GM18511 (cell line): Measurements from ENCODE around the gene STRIP2.
"Not testable (repeated sequence)": the region's sequence is repeated elsewhere in the genome, so short reads cannot be mapped to it uniquely, and the experiment has no call there.

Experiments used
- ATAC-seq: cut with Tn5 transposase; IDR thresholded peaks from one replicate; pipeline ENCODE4 v1.9.1; 2021; ENCODE audit warnings: mild to moderate bottlenecking, moderate library complexity; ENCODE audit not compliant: unreplicated experiment

Gene STRIP2

DNA sequence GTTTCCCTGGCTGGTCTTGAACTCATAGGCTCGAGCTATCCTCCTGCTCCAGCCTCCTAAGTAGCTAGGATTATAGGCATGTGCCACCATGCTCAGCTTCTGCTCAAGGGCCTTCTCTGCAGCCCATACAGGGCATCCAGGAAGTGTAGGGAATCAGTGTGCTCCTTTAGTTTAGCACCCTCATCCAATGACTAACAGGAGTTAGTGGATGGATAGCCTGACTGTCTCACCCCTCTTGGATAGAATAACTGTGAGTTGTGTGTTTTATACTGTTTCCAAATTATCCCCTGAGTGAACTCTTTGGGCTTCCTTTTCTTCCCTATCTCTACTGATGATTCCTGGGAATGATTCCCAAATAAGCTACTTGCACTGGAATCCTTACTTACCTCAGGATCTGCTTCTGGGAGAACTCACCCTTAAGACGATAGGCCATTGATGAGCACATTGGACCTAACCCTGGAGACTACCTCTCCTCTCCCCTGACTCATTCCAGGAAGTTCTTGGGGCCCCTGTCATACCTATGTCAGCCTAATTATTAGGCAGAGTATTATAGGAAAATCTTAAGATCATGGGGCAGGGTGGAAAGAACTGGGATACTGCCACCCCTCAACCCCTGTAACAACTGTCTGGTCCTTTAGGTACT is 18.5 kb downstream of the STRIP2 start:
- ATAC-seq = no peak

DNA sequence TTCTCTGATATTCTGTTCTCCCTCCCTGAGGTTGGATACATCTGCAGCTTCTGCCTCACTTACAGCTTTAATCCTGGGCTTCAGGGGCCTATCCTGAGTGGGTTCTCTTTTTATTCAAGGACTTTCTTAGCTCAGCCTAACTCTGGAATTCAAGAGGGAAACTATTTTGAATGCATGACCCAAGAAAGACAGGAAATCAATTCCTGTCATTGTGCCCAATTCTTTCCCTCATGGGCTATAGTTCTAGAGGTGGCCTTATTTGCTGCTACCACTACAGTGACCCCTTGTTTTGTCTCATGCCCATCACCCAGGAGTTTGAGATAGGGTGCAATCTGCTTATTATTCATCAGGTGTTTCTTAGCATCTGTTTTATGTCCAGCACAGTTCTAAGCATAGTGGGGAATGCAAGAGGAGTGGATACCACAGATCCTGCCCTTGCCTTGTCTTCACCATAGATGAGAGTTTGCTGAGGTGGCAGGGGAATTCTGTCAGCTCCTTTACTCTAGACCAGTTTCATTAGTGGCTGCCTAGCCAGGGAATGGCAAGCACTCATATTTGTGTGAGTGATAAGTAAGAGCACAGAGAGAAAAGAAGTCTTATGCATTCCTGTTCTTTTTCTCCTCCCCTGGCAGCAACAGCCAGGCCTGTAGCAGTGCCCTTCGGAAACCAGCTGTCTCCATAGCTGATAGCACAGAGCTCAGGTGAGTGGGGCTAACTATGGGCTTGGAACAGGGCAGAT is 19.4 kb downstream of the STRIP2 start:
- ATAC-seq = no peak

DNA sequence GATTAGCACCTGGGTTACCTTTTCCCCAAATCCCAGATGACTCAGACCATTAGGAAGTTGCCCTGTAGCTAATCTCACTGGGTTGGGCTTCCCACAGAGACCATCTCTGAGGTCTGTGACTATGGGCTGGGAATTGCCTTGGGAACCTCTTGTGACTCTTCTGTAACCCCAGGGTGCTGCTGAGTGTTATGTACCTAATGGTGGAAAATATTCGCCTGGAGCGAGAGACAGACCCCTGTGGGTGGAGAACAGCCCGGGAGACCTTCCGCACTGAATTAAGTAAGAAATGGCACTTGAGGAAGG is 20.0 kb downstream of the STRIP2 start:
- no peak for ATAC-seq

DNA sequence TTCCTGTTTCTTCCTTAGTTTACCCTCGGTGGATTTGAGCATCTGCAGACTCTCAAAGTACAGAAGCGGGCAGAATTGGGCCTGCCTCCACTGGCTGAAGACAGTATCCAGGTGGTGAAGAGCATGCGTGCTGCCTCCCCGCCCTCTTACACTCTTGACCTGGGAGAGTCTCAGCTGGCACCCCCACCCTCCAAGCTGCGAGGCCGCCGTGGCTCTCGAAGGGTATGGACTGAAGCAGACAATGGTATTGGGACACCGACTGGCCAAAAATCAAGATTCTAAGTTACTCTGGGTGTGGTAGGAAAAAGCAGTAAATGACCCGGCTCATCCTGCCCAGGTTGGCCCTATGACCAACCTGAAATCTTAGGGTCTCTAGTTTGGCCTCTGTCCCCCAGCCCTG is 22.2 kb downstream of the STRIP2 start:
- ATAC-seq = no peak

DNA sequence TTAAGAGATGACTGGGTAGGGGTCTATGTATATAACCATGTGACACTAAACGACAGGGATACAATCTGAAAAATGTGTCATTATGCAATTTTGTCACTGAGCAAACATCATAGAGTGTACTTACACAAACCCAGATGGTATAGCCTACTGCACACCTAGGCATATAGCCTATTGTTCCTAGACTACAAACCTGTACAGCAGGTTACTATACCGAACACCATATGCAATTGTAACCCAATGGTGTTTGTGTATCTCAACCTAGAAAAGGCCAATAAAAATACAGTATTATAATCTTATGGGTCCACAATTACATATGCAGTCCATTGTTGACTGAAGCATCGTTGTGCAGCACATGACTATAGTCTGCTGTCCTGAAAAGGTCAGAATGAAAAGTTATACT is 22.9 kb downstream of the STRIP2 start:
- ATAC-seq = no peak

DNA sequence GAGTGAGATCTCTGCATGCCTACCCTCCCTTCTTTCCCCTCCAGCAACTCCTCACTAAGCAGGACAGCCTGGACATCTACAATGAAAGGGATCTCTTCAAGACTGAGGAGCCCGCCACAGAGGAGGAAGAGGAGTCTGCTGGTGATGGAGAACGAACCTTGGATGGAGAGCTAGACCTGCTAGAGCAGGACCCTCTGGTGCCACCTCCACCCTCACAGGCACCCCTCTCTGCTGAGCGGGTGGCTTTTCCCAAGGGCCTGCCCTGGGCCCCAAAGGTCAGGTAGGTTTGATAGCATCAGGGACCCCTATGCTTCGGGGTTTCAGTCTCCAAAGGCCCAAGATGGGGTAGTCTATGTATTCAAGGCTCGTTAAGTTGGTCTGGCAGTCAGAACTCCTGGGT is 23.9 kb downstream of the STRIP2 start:
- no peak for ATAC-seq

DNA sequence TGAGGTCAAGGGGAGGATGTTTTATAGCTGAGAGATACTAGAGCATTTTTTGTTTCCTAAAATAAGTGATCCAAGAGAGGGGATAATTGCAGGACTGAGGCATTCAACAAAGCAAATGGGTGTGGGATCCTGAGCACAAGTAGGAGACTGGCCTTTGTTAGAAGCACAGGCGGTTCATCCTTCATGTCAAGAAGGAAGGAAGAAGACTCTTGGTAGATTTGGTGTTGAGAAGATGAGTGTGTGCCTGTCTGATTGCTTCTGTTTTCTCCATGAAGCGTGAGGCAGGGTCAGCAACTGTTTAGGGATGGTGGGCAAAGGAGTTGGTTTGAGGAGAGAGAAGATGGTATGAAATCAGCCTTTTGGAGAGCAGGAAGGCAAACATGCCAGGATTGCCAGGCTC is 27.6 kb downstream of the STRIP2 start:
- no peak for ATAC-seq

DNA sequence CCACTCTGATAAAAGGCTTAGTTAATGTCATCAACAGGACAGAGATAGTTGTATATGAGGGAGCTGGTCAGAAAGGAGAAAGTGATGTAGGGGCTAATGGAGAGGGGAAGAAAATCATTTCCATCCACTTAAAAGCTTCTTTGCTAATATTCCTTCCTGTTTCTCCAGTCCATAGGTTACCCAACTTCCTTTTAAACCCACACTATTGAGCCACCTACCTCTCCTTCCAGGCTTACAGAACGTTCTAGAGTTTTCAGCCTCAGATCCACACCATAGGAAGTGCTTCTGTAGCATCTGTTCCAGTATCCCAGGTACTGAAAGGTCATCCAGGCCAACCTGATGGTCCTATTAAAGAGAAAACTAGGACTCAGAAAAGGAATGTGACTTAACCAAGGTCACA is 28.2 kb downstream of the STRIP2 start:
- no peak for ATAC-seq

DNA sequence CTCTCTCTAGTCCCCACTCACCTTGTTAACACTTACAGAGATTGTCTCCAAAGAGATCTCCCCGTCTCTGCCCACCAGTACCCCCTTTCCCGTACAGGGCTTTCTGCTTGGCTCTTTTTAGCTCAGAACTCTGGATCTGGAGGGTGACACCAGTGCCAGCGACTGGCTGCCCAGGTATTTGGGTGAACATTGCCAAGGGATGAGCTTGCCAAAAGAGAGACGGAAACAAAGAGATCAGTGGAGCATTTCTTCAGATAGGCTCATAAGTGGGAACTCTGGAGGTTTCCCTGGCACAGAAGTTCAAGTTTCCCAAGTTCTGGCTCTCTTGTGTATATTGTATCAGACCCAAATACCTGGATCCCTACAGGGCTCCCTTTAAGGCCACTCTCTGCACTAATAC is 30.0 kb downstream of the STRIP2 start:
- no peak for ATAC-seq

DNA sequence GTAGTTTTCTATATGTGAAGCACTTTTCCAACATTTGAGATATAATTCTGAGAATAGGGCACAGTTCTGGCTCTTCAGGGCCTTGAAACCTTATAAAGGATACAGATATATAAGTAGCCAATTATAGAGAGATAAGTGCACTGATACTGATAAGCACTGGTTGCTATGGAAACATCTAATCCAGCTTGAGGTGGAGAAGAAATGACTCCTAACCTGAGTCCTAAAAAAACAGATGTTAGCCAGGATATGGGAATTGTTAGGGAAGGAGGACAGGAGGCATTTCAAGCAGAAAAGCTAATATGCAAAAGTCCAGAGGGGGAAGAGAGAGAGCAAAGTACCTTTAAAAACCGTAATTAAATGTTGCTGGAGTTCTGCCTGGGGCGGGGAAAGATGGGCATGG is 30.8 kb downstream of the STRIP2 start:
- ATAC-seq = no peak

DNA sequence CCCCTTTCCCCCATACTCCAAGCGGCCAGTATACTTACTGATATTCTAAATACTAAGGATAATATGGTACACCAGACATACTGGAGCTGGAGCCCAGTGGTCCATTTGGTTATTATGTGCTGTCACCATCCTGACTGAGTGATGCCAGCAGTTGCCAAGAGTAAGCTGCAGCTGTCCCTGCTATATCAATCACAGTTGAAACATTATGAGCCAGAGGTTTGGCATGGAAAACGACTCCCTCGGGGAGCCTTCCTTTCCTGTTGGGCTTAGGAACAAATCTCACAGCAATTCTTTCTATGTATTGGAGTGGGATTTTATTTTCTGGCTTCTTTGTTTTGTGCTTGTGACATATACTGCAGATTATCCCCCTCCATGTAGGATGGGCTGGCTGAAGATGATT is 32.6 kb downstream of the STRIP2 start:
- no peak for ATAC-seq

DNA sequence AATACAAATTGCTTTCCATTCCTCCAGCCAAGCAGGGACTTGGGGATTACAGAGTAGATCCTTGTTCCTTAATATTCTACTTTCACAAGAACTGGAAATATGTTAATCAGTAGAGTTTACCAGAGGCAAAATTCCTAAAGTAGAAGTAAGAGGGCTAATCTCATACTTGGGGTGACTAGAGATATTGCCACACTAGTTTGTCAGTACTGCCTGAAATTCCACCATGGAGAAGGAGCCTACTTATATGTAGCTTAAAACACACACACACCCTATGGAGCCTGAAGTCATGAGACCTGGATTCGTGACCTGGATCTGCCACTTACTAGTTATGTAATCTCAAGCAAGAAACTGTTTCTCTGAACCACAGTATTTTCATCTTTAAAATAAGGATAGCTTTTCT is 33.9 kb downstream of the STRIP2 start:
- no peak for ATAC-seq

DNA sequence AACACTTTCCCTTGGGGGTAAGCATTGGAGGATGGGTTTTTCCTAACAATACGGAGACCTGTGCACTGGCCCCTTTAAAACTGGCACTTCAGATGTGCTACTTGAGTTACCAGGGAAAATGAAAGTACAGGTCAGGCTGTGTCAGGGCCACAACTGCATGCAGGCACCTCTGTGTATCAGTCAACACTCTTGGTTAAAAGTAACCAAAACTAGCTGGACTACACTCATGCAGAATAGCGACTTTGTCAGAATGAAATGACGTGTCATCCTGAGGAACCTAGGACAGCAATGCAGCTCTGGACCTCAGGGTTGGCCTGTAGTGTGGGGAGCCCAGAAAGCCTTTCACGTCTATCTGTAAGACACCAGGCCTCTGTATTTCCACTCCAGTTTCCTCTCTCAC is 34.3 kb downstream of the STRIP2 start:
- no peak for ATAC-seq

DNA sequence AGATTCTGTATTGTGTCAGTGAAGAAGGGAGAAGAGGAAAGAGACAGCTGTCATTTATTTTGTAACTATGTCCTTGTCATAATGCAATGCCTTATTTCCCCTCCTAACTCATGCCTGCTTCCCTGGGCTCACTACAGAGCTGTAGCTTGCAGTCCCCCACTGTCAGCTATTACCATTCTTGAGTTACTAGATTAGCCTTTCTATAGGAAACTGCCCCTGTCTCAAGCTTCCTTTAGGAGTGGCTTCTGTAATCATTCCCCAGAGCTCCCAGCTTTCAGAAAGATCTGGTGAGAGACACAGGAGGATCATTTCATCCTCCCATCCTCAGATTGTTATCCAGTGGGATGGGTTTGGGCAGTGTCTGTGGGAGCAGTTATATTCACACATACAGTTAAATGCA is 35.7 kb downstream of the STRIP2 start:
- ATAC-seq = no peak

DNA sequence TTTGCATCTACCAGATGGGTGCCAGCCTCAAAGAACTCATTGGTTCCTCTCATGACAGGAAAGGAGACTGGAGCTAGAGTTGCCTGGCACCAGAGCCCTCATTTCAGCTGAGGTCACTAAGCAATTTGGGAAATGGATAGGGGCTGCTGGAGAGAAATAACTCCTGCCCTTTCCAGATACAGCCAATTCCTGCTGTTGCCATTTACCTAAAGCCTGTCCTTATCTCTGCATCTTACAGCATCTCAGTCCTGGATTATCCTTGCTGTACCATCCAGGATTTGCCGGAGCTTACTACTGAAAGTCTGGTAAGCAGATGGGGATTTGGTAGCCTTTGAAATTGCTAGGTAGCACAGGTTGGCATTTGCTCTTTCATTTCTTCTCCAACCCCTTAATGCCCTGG is 36.2 kb downstream of the STRIP2 start:
- ATAC-seq = no peak

DNA sequence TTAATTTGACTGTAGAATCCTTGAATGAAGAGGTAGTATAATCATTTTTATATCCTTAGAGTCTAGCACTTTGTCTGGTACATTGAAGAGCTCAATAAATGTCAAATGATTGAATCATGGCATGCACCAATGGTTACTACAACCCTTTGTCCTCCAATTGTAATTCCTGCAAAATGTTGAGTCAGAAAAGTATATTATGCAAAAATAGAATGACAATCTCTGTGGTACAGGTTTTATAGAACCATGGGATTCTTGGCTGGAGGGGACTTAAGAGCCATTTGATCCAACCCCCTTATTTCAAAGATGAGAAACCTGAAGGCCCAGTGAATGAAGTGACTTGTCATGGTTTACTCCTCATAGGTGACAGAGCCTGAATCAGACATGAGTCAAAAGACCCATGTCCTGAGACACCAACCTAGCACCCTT is 37.2 kb downstream of the STRIP2 start:
- ATAC-seq = no peak

DNA sequence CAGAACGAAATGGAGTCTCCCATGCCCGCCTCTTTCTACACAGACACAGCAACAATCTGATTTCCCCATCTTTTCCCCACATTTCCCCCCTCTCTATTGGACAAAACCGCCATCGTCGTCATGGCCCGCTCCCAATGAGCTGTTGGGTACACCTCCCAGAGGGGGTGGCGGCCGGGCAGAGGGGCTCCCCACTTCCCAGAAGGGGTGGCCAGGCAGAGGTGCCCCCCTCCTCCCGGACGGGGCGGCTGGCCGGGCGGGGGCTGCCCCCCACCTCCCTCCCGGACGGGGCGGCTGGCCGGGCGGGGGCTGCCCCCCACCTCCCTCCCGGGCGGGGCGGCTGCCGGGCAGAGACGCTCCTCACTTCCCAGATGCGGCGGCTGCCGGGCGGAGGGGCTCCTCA is 41.7 kb downstream of the STRIP2 start:
- ATAC-seq = not testable (repeated sequence)

DNA sequence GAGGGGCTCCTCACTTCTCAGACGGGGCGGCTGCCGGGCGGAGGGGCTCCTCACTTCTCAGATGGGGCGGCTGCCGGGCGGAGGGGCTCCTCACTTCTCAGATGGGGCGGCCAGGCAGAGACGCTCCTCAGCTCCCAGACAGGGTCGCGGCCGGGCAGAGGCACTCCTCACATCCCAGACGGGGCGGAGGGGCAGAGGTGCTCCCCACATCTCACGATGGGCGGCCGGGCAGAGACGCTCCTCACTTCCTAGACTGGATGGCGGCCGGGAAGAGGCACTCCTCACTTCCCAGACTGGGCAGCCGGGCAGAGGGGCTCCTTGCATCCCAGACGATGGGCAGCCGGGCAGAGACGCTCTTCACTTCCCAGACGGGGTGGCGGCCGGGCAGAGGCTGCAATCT is 42.2 kb downstream of the STRIP2 start:
- ATAC-seq = not testable (repeated sequence)

DNA sequence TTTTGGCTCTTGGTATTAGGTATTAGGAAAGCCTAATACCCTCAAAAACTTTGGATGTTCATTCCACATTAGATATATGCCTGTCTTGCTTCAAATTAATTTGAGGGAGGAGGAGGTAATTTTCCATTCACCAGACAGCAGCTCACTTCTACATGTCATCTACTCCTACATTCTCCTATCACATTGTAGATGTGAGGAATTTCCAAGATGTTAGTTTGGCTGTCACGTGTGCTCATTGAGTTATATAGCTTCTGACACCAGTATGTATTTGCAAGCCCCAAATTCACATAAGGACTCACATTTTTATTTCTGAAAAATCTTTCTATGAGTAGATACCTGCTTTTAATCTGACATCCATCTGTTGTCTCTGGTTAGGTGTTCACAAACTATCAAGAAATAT is 45.6 kb downstream of the STRIP2 start:
- ATAC-seq = no peak

DNA sequence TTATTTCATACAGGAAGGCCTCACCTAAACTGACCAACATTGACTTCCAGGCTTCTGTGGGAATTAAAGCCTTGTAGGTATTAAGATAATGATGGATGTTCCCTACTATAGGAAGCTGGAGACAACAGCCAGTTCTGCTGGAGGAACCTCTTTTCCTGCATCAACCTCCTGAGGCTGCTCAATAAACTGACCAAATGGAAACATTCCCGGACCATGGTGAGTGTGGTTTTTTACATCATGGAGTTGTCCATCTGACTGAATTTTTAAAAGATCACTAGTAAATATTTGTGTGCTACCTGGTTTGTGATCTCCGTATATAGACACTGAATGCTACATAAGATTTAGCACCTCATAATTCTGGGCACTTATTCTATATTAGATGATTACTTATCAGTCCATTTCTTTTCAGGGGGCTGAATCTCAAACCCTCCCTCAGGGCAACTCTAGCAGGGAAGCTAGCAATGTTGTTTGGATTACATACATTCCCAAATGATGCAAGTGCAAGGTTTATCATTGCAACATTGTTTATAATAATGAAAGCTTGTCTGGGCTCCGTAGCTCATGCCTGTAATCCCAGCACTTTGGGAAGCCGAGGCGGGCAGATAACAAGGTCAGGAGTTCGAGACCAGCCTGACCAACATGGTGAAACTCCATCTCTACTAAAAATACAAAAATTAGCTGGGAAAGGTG is 46.6 kb downstream of the STRIP2 start:
- ATAC-seq = no peak

DNA sequence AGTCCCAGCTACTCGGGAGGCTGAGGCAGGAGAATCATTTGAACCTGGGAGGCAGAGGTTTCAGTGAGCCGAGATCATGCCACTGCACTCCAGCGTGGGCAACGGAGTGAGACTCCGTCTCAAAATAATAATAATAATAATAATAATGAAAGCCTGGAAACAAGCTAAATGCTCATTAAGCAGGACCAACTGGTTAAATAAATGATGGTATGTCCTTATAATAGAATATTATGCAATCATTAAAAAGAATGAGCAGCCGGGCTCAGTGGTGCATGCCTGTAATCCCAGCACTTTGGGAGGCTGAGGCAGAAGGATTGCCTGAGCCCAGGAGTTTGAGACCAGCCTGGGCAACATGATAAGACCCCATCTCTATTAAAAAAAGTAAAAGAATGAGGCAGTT is 47.1 kb downstream of the STRIP2 start:
- not testable (repeated sequence) for ATAC-seq

DNA sequence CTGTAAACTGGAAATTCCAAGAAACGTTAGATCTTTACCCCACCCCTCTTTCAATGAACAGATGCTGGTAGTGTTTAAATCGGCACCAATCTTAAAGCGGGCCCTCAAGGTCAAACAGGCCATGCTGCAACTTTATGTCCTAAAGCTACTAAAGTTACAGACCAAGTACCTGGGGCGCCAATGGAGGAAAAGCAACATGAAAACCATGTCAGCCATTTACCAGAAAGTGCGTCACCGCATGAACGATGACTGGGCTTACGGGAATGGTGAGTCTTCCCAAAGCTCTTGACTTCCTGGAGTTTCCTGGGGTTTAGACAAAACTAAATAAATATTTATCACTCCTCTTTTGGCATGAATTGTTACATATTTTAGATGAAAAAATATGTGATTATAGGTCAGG is 48.5 kb downstream of the STRIP2 start:
- no peak for ATAC-seq
